HG03469 (cell line): ENCODE data around the gene CRTC2.
"Not testable (repeated sequence)": the region's sequence is repeated elsewhere in the genome, so short reads cannot be mapped to it uniquely, and the experiment has no call there.

Experiments
- ATAC-seq: cut with Tn5 transposase; IDR thresholded peaks from one replicate; pipeline ENCODE4 v1.9.1; 2021; ENCODE audit warnings: mild to moderate bottlenecking, moderate library complexity, moderate number of reproducible peaks; ENCODE audit not compliant: unreplicated experiment

The CRTC2 gene

DNA sequence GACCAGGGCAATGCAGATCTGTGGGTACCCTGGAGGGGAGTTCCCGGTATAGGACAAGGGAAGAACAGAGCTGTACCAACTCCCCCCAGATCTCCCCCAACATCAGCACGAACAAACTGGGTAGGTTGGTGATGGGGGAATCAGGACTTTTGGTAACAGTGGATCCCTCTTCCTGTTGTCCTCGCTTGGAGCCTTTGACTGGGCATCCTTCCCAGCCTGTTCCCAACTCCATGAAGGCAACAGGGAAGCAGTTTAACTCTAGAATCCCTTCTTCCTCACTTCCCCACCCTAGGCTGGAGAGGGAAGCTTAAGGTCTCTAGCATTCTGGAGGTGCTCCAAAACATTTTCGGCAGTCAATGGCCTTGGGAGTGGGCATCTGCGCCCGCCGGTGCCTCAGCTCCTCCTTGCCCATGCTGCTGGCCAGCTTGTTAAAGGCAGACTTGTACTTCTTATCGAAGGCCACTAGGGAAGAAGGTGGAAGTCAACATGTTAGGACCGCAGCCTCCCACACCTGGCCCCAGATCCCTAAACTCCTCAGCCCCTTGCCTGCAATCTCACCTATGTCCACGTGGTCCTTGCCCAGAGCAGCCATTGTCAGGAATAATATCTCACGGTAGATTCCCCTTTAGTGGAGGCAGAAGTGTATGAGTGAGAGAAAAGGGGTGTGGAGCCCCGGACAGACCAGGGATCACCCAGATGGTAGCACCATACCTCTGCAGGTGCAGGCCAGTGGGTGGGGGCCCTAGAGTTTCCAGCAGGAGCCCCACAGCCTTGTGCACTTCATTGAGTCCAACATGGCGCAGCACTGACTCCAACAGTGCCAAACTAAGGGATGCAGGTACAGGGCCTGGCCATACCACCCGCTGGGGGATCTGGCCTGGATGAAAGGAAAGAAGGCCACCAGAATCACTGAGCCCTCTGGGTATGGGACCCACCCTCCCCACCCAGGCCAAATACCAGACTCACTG, 28.1 kb downstream of the CRTC2 start:
- no peak for ATAC-seq

DNA sequence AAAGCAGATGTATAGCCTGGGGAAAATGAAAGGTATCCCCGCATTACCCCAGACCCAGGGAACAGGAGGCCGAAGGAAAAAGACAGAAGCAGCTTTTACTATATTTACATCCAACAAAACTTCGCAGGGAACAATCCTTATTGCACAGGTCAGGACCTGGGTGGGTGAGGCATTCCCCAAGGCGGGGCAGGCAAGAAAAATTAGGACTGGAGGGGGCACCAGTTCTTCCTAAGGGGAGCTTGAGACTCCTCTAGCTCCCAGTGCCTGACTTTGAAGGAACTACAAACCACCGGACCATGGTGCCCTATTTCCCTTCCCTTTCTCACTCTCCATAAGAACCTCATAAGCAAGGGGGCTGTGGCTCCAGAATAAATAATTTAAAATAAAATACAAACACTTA, 29.0 kb downstream of the CRTC2 start:
- ATAC-seq: no peak

DNA sequence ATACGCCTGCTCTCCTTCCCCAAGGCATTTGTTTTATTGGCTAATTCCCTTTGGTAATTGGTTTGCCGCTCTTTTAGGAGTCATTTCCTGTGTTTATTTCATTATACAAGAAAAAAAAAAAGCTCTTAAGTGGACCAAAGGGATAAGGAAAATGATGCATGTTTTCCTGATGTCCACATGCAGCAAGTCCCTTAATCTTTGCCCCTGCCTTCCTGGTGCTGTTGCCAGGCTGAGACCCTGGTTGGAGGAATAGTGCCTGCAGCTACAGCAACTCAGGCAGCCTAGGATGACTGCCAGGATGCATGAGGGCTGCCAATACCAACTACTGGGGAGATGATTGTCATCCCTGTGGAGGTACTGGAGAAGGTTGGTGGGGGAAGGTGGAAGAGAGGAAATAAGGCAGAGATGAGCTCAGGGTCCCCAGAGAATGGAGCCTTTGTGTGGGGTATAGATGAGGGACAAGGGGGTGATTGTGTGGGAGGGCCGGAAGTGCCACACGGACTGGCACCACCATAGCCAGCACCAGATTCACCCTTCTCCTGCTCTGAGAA, 29.5 kb downstream of the CRTC2 start:
- ATAC-seq: no peak

DNA sequence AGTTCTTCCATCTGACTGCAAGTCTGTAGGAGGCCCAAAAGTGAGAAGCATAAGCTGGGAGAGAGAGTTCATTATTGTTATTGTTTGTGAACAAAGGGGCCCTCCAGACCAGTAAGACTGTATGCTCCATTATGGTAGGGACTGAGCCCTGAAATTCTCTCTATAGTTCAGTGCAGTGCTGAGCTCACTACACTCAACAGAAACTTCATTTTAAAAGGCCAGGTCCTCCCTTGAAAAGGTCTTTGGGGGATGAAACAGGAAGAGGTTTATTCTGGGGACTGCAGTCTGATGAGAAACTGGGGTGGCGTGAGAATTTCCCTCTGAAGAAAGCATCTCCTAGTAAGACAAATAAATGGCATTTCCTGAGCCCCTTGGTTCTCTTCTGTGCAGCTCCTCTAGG, 30.2 kb downstream of the CRTC2 start:
- no peak for ATAC-seq

DNA sequence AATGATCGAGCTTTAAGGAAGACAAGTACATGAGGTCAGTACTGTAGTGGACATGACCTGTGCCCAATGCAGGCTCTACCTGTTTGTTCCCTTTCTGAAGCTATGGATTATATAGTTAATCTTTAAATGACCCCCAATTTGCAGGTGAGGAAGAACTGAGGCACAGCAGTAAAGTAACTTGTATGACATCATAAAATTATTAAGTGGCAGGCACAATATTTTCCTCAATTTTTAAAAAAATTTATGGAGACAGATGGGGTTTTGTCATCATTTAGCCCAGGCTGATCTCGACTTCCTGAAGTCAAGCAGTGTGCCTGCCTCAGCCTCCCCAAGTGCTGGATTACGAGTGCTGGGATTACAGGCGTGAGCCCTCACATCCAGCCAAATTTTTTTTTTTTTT, 32.0 kb downstream of the CRTC2 start:
- ATAC-seq: no peak

DNA sequence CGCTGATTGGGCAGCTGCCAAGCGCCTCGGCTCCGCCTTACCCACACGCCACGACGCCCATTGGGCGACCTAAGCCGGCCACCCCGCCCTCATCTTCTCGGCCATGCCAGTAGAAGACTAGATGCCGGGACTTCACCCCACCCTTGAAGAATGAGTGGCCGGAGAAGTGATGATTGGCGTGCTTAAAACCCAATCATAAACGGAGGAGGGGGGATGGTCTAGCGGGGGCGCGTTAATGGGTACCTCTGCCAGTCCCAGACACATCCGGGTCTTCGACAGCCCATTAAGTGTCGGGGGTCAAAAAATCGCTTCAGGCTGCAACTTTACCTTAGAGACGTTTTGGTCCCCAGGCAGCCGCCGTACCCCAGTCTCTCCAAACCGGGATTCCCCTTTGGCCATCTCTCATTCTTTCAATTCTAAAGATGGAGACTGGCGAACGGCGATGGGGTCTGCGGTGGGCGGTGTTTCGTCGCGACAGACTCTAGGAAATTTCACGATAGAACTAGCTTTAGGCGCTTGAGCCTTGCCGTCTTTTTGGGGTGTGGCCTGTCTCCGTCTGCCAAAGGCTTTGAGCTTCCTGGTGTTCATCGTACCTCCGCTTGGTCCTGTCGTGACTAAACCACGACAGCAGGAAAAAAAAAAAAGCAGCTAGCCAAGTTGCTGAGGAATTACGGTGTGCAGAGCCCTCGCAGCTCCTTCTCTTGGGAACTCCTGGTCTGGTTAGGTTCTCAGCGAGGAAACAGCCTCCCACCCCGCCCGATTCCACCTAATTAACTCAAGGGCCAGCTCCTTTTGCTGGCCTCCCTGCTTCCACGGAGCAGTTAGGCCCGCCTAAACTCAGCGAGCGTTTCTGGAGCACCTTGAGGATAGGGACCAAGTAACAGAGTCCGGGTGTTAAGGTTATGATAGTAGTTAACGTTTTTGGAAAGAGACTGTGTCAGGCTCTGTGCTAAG, 35.2 kb downstream of the CRTC2 start, which contains the start of gene GATAD2B:
Gene GATAD2B (minus strand): TSS at position 1 of the 954 bp plus-strand sequence. CDS start 94,625 bp downstream, outside the sequence.
- peak; percentile 78 for ATAC-seq

DNA sequence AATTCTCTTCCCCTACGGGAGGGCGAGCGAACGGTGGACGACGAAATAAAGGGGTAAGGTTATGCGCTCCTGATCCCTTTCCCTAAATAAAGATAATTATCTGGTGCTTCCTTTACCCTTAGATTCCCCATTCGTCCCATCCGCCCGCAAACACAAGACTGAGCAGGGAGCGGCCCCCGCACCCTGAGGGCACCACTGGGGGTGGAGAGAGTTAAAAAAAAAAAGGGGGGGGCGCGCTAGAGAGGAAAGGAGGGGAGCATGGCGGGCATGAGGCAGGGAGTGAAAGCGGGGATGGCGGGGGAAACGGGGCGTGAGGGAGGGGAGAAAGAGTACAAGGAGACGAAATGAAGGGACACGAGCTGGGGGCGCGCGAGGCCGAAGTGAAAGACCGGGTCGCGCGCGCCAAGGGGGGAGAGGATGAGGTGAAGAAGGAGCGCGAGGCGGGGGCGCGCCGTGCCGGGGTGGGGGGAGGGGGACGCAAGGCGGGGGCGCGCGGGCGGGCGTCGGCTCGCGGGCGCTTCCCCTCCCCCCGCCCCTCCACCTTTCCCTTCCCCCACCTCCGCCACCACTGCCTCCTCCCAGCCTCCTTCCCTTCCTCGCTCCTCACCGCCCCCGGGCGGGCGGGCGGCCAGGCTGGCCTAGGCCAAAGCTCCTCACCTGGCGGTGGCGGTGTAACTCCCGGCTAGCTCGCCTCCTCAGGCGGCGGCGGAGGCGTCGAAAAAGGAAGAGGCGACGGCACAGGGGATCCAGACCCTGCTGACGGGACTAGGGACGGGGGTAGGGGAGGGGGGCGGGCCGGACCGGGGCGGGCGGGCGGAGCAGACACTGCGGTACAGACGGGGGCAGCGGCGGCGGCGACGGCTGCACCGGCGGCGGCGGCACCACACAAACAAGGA, 36.1 kb downstream of the CRTC2 start:
- ATAC-seq: peak; percentile 6

DNA sequence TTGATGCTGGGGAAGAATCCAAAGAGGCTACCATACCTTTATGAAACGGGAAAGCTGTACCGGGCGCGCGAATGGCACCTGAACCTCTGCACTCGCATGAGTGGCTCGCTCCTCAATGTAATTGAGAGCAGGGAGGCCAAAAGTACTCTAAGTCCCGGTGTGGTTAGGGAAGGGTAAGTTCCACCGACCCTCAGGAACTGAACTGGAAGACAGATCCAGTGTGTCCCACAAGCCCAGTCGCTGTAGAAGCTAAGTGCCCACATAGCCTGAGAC, 36.7 kb downstream of the CRTC2 start:
- ATAC-seq: no peak

DNA sequence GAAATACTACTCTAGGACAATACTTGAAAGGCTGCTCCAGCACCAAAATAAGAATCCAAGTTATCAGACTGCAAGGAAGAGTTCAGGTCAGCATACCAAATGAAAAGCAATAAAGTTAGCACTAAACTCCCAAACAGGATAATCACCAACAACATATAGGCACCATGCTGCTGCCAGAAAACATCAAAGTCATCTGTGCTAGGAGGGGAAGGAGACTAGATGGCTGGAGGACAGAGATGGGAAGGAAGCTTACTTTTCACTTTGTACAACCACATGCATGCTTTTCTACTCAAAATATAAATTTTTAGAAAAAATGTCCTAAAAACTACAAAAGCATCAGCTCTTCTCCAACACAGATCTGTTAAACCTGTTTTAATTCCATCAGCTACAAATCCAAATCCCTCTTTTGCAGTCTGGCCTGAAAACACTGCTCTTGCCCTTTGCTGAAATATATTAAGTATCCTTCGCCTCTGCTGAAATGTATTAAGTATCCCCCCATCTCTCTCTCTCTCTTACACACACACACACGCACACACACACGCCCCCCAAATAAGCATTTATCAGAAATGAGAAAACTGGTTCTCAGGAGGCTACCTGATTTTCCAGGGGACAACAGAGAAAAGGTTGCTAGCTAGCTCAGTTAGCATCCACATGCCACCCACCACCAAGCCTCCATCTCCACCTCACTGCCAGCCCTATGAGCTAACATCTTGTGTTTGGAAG, 37.2 kb downstream of the CRTC2 start:
- no peak for ATAC-seq

DNA sequence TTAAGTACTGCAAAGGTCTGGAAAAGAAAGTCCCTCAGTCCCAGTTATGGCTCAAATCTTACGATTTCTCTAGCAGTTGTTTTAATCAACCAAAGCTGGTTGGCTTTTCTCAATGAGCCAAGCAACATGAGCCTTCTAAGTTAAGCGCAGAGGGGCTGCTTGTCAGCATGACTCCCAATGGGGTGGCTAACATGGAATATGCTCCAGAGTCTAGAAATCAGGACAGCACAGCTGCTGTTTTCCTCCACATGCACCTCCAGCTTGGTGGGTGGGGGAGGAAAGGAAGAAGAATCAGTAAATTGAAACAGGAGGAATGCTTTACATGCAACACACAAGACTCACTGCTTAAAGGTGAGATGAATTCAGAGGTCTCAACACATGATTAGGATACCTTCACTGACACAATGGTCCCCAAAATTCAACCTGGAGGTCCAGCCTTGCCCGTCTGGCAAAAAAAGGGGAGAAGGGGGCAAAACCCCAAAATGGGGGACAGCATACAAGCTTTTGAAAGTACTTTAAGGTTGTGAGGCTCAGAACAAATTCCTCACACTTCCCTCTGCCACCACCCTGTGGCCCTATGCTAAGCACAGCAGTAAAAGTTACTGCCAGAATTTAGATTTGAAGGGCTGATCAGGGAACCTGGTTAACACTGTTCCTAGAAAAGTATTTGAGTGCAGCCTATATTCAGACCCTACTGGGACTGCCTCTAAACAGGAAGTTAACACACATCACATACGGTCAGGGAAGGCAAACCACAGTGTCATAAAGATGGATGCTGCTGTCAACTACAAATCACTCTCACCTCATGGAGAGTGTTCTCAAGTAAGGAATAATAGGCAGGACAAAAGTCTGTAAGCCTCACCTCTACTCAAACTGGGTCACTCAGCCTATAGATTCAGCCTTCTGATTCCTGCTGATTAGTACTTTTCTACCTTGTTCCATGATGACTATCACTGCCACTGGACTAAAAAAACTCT, 38.2 kb downstream of the CRTC2 start:
- ATAC-seq: no peak

DNA sequence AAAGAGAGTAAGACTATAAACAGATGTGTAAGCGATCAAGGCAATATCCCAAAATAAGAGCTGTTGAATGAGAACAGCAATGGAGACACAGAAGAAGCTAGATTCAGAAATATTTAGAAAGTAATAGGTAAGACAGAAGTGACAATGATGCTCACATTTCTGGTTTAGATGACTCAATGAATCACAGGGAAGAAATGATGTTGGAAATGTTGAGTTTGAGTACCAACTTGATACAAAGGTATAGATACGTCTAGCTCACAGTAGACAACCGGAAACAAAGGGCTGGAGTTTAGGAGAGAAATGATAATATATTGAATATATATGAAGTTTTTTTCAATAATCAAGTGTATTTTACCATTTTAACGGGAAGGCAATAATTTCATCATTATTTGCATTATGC, 42.1 kb downstream of the CRTC2 start:
- ATAC-seq: no peak

DNA sequence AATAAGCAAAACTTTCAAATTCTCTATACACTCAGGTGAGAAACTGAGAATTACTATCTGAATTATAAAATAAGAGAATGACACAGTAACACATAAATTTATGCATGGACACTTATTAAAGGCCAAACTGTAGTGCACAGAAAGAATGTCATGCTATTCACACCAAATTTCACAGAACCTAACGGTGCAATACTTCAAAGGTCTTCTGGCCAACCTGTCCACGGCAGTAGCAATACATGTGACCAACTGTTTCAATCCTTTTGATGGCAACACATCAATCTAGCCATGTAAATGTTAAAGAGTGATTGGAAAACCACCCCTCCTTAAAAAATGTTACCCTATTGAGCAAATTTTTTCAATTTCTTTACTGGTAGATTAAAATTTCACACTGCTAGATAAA, 46.1 kb downstream of the CRTC2 start:
- no peak for ATAC-seq

DNA sequence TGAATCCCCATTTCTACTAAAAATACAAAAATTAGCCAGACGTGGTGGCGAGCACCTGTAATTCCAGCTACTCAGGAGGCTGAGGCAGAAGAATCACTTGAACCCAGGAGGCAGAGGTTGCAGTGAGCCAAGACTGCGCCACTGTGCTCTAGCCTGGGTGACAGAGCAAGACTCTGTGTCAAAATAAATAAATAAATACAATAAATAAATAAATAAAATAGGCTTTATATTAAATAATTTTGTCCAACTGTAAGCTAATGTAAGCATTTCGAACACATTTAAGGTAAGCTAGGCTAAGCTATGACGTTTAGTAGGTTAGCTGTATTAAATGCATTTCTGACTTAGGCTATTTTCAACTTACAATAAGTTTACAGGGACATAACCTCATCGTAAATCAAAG, 47.9 kb downstream of the CRTC2 start:
- ATAC-seq: not testable (repeated sequence)

DNA sequence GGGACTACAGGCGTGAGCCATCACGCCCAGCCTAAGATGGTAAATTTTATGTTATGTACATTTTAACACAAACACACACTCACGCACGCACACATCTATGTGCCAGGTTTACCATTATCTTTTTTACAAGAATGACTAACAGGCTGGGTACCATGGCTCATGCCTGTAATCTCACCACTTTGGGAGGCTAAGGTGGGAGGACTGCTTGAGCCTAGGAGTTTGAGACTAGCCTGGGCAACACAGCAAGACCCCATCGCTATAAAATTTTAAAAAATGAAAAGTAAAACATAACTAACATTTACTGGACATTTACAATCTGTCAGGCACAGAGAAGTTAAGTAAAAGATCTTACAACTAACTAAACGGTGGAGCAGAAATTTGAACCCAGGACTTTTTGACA, 50.3 kb downstream of the CRTC2 start:
- no peak for ATAC-seq

DNA sequence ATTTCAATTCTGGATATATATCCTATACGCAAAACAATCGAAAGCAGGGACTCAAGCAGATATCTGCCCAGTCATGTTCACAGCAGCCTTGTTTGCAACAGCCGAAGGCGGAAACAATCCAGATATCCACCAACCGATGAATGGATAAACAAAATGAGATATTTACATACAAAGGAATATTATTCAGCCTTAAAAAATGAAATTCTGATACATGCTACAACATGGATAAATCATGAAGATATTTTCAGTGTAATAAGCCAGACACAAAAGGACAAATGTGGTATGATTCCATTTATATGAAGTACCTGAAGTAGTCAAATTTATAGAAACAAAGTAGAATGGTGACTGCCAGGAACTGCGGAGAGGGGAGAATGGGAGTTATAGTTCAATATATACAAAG, 51.3 kb downstream of the CRTC2 start:
- ATAC-seq: no peak

DNA sequence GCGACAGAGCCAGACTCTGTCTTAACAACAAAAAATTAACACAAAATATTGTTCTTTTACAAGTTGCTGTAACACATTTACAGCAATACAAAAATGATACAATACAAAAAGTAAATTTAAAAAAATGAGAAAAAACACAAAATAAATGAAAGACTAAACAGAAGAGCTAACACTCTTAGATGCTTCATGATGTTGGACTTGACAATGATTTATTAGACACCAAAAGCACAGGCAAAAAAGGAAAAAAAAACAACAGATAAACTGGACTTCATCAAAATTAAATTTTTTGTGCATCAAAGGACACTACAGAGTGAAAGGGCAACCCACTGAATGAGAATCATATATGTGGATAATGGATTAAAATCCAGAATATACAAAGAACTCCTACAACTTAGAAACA, 52.0 kb downstream of the CRTC2 start:
- ATAC-seq: no peak

DNA sequence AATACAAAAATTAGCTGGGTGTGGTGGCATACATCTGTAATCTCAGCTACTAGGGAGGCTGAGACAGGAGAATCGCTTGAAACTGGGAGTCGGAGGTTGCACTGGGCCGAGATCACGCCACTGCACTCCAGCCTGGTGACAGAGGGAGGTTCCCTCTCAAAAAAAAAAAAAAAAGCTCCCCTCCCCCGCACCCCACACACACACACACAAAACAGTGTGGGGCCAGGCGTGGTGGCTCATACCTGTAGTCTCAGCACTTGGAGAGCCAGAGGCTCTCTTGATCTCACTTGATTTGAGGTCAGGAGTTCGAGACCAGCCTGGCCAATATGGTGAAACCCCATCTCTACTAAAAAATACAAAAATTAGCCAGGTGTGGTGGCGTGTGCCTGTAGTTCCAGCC, 52.5 kb downstream of the CRTC2 start:
- ATAC-seq: not testable (repeated sequence)

DNA sequence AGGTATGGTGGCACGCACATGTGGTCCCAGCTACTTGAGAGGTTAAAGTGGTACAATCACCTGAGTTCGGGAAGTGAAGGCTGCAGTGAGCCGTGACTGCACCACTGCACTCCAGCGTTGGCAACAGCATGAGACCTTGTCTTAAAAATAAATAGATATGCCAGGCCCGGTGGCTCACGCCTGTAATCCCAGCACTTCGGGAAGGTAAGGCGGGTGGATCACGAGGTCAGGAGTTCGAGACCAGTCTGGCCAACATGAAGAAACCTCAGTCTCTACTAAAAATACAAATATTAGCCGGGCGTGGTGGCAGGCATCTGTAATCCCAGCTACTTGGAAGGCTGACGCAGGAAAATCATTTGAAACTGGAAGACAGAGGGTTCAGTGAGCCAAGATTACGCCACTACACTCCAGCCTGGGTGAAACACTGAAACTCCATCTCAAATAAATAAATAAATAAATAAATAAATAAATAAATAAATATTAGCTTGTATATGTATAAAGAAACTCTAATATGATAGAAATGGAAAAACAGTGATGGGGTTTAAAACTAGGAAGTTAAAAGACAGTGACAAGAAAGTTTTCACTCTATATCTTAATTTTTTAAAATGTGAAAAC, 54.5 kb downstream of the CRTC2 start:
- ATAC-seq: no peak
